ENCODE data around the gene NFASC. TPM values are rescaled to one million over a fixed set of nuclear protein-coding genes. Genes with fewer than 3 reads are reported as not detected.

The NFASC gene
- 0.07 TPM in 1 of 2 replicates, not detected in the other for total RNA-seq

DNA sequence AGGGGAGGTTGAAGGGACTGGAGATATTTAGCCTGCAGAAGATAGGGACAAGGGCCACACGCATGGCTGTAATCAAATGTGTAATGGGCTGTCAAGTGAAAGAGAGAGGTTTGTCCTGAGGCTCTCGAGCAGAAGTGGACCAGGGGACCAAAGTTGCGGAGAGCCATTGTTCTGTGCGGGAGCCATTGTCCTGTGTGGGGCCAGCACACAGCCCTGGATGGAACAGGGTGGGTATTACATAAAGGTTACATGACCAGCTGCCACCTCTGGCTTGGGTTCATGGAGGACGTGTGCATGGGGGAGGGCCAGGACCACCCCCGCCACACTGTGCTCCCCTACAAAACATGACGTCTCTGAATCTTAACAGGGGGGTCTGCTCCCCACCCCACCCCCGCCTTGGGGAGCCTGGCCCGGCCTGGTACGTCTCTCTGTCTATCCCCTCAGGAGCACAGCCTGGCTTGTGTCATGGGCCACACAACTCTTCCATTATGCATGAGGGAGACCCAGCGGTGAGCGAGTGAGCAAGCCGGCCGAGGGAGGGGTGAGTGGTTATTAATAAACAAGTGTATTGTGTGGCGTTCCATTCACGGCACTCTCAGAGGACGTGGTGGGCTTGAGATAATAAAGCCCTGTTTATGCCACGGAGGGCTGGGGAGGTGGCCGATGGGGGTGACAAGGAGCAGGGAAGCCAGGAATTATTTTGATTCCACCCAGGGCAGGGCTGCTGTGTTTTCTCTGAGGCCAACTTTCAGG, at the start of gene NFASC:
Gene NFASC (plus strand): TSS at position 703 of the 753 bp plus-strand sequence. CDS start 73,454 bp downstream, outside the sequence.
- intact Hi-C loops (cut with micrococcal nuclease) = no loop called here

DNA sequence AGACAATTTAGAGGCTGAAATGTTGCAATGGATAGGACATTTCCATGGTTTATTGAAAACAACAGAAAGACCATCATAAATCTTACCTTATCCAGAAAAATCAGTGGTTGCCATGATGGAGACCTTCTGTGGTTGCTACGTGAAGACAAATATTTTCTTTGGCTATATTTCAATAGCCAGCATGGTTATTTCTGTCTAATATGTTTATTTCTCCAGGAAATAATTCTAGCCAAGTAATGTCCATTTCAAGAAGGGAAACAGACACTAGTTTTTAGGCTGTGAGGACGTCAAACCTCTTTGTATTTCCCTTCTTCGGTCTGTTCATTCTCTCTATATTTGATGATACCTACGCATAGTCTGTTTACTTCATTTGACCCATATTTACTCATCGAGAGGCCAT, 49.2 kb upstream of the NFASC start:
- intact Hi-C loops (cut with micrococcal nuclease) = no loop called here

DNA sequence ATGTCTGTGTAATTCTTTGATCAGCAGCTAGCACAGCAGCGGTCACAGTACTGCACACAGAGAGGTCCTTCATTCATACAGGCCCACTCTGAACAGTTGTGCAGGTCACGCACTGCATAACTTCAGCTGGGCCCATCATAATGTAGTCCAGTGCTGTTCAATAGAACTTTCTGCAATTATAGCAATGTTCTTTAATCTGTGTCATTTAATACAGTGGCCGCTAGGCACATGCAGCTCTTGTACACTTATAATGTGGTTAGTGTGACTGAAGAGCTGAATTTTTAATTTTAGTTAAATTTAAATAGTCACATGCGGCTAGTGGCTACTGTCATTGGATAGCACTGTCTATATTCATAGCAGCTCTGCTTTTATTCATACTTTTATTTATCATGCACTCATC, 48.7 kb upstream of the NFASC start:
- intact Hi-C loops (cut with micrococcal nuclease) = no loop called here

DNA sequence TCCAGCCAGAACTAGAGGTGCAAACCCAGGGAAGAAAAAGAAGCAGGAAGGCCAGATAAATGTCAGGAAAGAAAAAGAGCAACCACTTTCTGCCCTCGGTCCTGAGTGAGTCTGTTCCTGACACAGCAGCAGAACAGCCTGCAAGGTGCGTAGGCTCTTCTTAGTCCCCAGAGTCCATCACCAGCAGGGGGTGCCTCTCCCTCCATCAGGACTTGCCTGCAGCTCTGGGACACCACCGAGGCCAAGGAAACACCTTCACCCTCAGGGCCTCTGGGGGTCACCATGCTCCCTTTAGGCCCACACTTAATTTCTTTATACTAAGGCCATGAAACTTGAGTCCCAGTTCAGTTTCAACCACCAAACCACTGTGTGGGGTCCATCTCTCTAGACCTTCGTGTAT, 43.7 kb upstream of the NFASC start:
- intact Hi-C loops (cut with micrococcal nuclease) = no loop called here

DNA sequence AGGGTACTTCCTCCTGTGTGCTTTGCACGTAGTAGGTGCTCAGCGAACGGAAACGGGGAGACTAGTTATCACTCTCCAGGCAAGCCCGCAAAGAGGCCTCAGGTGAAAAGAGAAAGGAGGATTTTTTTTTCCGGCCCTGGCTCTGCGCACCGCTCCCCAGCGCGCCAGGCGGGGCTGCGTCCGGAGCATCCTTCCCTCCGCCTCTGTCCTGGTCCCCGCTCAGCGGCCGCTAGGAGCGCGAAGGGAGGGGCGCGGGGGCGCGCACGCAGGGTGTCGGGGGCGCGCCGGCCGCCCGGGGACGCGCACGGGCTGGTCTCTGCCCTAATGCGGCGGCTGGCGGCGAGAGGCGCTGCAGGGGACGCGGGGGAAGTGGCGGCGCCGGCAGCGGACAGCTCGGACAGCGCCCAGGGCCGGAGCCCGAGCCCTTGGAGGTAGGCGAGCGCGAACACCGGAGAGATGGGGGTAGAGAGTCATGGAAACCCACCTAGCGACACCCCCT, 42.3 kb upstream of the NFASC start:
- intact Hi-C loops (cut with micrococcal nuclease) = no loop called here

DNA sequence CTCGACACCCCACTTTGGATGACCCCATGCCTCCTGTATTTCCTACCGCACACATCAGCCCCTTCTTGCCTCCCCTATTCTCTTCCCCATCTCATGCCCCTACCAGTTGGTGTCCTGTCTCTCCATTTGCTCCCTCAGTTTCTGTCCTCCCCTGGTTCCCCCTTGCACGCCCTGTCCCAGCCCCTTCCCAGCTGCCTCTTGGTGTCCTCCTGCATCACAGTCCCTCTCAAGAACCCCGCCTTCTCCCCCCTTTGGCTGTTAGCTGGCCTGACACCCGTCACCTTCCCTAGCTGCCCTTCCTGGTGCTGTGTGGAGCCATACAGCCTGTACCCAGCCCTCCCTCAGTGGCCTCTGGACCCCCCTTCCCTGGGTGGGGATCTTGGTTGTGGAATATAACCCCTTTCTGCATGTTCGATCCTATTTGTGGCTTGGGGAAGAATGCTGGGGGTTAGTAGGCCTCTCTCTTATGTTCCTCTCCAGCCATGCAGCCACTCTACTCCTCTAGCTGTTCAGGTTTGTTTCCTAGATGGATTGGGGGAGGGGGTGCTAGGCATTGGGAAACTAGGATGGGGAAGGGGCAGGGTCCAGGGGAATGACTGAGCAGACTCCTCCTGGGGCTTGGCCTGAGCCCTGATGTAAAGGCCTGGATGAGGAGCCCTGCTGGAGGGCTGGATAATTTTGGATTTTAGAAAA, 41.4 kb upstream of the NFASC start:
- intact Hi-C loops (cut with micrococcal nuclease) = no loop called here

DNA sequence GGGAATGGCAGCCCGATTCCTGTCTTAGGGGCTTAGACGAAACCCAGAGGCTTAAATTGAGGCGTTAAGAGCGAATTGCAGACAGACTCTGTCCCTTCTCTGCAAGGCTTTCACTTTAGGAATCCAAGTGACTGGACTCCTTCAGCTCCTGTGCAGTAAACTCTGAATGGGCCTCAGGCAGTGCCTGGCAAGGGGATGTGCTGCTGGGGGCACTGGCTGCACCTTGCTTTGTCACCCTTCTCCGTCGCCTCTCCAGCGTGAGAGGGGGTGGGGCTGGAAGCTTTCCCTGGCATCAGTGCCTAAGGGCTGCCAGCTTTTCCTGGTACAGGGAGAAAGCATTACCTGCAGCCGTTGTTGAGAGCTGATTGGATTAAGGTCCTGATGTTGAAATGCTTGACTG, 39.9 kb upstream of the NFASC start:
- intact Hi-C loops (cut with micrococcal nuclease) = no loop called here

DNA sequence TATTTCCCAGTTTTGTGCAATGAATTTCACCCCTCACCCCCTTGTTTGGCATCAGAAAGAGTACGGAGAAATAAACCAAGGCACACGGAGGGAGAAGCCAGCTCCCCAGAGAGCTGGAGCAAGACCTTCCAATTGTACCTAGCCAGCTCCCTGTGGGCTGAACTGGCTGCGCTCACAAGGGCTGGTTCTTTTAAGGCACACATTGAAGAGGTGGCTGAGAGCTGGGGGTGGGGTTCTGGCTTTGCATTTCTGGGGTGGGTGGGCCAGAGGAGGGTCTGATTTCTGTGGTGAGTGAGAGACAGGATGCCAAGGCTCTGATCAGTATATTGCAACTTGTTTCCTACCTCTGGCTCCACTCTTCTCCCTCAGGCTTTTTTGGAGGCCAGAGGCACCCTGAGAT, 39.5 kb upstream of the NFASC start:
- intact Hi-C loops (cut with micrococcal nuclease) = no loop called here

DNA sequence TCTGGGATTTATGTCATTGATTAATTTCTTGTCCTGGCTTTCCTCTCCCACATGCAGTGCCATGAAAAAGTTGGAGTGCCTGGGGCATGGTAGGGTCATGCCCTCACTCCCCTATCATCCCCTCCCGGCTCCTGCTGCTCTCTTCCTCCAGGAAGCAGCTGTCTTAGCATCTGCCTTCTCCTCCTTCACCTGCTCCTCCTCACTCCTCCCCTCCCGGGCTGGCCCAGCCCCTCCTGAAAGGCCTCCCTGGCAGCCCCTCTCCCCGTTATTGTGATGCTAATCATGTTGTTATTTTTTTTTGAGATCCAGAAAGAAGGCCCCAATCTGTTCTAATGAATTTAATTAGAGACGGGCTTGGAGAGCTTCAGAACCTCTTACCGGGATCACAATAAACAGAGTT, 36.3 kb upstream of the NFASC start:
- intact Hi-C loops (cut with micrococcal nuclease) = no loop called here

DNA sequence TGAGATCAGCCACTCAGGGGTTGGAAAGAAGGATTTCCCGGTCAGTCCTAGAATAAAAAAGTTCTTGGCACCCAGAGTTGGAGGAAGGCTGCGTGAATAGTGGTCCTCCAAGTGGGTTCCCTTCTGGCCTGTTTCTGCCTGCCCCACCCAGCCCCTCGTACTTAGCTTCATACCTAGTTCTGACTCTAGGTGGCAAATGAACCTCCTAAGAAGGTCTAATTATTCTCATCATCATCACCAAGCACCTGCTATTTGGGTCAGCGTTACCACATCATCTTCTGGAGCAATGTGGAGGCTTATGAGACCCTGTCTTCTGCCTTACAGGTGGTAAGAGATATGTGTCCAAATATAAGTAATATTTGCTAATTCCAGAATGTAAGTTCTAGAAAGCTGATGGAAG, 35.9 kb upstream of the NFASC start:
- intact Hi-C loops (cut with micrococcal nuclease) = no loop called here

DNA sequence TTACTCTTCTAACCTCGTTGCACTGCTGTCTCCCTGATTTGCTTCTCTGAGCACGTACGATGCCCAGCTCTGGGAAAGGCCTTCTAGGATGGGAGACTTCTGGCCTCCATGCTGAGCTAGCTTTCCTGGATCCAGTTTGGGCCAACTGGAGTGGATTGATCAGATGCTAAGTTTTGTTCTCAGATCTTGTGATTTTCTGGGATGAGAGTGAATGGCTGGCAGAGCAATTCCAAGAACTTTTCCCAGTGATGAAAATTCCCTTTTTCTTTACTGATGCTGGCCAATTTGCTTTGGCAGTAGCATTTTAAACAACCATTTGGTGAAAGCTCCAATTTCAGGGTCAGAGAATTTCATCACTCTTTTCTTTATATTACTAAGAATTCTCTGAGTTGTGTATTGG, 34.9 kb upstream of the NFASC start:
- intact Hi-C loops (cut with micrococcal nuclease) = no loop called here

DNA sequence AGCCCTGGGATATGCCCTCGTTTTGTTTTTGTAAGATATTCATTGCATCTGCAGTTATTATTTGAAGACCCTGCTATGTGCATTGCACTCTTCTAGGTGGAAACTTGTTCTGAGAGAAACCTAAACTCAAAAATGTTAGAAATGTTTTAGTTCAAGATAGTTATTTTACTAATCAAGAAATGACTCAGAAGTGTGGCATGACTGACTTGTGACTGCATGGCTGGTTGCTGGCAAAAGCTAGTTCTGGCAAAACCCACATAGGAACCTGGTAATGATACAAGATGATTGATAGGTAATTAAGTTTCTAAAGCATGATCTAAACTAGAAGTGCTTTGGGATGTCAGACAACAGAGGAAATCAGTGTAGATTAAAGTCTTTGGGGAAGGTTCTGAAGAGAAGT, 33.8 kb upstream of the NFASC start:
- intact Hi-C loops (cut with micrococcal nuclease) = no loop called here

DNA sequence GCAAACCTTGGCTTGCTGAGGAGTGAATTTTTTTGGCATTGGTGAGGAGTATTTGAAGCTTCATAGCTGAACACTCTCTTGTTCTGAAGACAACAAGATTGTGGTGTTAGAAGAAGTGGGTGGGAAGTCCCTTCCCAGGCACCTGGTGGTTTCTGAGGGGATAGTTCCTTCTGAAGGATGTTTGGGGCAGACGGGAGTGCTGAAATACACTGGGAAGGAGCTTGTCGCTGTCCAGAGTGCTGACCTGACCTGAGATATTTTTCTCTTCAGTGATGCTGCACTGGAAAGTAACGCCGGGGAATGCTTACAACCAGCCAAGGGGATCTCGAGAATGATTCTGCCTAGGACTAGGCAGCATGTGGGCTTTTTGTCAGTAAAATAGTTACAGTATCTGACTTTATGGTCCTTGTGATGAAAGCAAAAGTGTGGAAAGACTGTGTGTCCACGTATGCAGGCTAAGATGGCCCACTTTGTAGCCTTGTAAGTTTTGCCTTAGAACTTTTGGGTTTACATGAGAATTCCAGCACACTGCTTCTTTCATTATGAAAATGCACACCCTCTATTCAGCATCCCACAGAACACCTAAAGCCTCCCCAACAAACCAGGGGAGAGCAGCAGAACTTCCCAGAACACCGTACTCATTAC, 33.1 kb upstream of the NFASC start:
- intact Hi-C loops (cut with micrococcal nuclease) = no loop called here

DNA sequence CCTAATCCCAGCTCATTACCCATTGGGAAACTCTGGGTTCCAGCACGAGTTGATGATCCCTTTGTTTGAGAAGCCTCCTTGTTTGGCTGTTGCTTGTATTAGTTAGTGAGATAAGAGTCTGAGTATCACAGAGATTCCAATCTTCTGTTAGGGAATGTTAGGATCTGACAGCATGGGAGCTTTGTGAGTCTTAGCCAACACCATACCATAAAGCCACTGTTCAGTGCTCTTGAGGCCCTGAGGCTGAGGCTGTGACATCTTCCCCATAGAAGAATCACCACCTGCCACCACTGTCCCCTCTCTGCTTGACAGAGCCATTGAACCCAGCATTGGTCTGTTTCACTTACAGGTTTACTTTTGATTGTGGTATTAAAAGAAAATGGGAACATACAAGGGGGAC, 29.3 kb upstream of the NFASC start:
- intact Hi-C loops (cut with micrococcal nuclease) = no loop called here

DNA sequence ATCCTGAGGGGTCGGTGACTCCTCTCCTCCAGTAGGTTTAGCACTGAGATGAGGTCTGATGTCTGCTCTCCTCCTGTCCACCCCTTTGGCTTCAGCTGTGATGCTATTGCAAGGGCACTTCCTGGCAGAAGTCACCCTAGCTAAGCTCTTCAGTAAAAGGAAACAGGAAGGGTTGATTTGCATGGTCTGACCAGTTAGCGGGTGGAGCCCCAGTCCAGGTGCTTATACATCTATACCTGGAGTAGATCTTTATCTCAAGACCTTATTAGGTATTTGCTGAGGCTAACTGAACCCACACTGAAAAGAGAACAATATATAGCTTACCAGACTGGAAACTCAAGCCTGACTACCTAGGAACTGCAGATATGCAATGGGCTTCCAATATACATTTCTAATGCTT, 28.9 kb upstream of the NFASC start:
- intact Hi-C loops (cut with micrococcal nuclease) = no loop called here

DNA sequence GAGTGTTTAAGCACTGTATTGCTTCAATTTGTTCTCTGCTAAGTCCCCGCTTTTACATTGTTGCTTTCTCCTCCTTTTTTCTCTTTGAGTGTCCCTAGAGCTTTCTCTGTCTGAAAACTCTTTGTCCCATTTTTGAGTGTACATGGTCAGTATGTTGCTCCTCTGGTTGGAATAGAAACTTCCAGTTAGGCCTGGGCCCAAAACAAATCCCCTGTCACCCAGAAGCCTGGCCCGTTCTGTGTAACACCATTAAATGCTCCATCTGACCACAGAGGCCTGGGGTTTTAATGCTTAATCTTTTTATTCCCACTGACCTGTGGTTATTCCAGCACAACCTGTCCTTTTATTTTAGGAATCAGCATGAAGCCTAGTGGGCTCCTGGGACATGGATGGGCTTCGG, 28.3 kb upstream of the NFASC start:
- intact Hi-C loops (cut with micrococcal nuclease) = no loop called here

DNA sequence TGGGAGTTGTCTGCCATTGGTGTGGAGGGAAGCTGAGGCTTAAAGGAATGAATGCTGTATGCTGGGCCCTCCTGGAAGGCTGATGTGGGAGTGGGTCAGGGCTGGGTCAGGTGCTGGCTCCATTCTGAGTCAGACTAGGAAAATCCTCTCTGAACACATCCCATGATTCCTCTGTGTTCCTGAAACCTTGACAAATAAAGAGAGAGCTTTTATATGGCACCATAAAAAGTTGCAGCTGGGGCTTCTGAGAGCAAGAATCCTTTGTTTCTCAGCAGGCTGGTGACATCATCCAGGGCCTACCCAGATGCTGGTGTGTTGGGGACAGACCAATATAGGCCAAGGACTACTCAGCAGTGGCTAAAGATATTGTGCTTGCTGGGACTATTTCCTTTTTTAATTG, 27.8 kb upstream of the NFASC start:
- intact Hi-C loops (cut with micrococcal nuclease) = no loop called here

DNA sequence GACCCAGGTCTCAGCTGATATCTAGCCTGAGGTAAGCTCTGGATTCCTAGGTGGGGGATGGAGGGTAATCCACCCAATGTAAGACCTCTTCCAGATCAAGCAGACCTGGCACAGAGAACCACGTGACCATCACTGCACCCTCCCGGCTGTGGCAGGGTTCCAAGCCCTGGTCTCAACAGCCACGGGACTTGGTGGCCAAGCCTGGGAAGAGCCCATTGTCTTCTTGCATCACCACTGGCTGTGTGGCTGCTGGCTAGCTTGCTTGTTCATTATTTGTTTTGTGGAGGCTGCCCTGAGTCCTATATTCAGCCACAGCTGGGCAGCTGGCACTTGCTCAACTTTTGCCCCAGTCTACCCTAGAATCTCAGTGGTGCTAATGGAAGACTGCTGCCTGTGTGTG, 24.1 kb upstream of the NFASC start:
- intact Hi-C loops (cut with micrococcal nuclease) = no loop called here

DNA sequence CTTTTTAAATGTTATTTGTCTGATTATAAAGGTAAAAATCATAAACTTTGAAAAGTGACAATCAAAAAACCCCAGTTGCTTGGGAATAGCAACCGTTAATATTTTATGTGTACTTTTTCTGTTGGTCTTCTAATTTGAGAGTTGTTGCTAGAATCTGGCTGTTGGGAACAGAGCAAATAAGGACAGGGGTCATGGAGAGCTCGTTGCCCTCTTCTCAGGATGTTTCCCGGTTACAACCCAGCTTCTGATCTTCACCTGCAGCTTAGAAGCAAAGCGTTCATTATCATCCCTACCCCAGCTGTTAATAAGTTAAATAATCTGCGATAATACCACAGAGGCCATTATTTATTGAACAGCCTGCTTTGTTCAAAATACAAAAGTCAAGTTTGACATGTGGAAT, 22.1 kb upstream of the NFASC start:
- intact Hi-C loops (cut with micrococcal nuclease) = no loop called here

DNA sequence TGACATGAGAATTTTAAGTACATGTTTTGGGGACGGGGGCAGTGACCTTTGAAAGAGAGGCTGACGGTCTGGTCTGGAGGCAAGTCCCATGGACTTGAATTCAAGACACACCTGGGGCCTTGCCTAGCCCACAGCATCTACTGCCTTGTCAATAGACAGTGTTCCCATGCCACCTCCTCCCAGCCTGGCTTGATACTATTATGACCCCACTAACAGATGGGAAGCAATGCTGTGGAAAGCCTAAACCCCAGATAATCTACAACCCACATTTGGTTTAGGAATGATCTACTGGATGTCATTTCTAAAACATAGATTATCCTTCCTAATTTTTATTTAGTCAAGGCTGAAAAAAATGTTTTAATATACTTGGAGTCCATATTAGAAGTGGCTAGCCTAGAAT, 17.8 kb upstream of the NFASC start:
- intact Hi-C loops (cut with micrococcal nuclease) = no loop called here

DNA sequence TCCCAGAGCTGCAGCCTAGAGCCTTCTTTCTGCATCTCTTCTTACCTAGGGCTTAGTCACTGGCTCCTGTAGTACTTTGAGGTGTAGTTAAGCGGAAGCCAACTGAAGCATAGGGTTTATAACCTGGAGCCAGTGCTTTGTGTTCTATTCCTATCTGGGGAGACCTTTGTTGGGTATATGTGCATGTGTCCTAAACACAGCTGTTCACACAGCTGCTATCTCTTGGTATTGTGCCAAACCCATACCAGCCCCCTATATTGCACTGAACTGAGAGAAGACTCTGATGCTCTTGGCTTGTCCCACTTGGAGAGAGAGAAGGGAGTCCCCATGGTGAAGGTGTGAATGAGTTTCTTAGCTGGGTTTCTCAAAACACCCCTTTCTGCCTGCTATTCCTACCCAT, 17.2 kb upstream of the NFASC start:
- intact Hi-C loops (cut with micrococcal nuclease) = no loop called here

DNA sequence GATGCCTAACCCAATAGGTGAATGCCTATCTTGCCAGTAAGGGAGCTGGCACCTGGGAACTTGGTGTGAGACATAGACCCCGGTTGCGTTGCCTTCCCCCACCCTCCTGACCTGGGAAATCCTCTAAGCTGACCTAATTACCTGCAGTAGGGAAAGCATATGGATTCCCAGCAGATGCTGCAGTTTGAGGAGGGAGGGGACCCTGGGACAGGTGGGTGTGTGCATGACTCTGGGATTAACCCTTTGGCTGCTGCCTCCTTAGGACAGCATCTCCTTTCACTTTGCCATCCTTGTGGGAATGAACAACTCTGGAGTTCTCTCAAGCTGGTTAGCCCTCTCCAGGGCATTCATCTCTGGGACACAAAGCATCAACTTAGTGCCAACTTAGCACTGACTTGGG, 16.4 kb upstream of the NFASC start:
- intact Hi-C loops (cut with micrococcal nuclease) = no loop called here

Measured in T-helper 2 cell treated with Interferon-gamma antibody and Interleukin-4, amounts not matched to agents 100 ng/mL and 5 ng/mL, for 36 hours (primary cell).